Urinary bladder (tissue), 4 donors: ENCODE data around the gene ASB15. TPM values are rescaled to one million over a fixed set of nuclear protein-coding genes. Genes with fewer than 3 reads are reported as not detected.

Experiments
- DNase-seq: peaks from one replicate; pipeline ENCODE4 v3.0.0-alpha.2; 2015; ENCODE audit errors: extremely low spot score
- H3K27ac ChIP-seq: one replicate; pipeline ENCODE4 v1.5.1; 2013; ENCODE audit warnings: low read depth, mild to moderate bottlenecking, moderate library complexity
- H3K36me3 ChIP-seq: one replicate; pipeline ENCODE4 v1.6.1; 2013; ENCODE audit warnings: mild to moderate bottlenecking, moderate library complexity; ENCODE audit not compliant: insufficient read depth
- H3K4me1 ChIP-seq: one replicate; pipeline ENCODE4 v1.6.1; 2013; ENCODE audit warnings: mild to moderate bottlenecking, moderate library complexity; ENCODE audit not compliant: insufficient read depth
- H3K4me3 ChIP-seq: one replicate; pipeline ENCODE4 v1.5.1; 2013; ENCODE audit warnings: low read depth, low read length
- WGBS: extraction: QIAGEN DNeasy Blood & Tissue Kit; methylation state at CpG from one replicate; pipeline ENCODE4 v1.1.7; 2013; 5-methylcytosine and 5-hydroxymethylcytosine counted together
- polyA plus RNA-seq: library from polyadenylated mRNA; stranded (reverse); fragments of 200-250 nt; gene quantifications from one replicate; pipeline ENCODE4 v1.2.3, GENCODE V29; 2013
- total RNA-seq: library from RNA; depleted of rRNA; stranded (reverse); fragments of >200 nt; gene quantifications from one replicate; pipeline ENCODE4 v1.2.3, GENCODE V29; 2014
- donor health status: healthy with polysubstance abuse.
- donor health status: healthy.

ASB15 gene
- total and polyA plus RNA-seq, 2 donors = 0.11 TPM; not detected in 1

GRCh38 chr7:123608991-123609882 is 7.6 kb downstream of the ASB15 start:
- Histone ChIP-seq H3K36me3 (no peaks in the 10 kb centered on the region), H3K4me3 (no peak overlapping the region), H3K27ac (no peak overlapping the region), H3K4me1 (no peaks in the 10 kb centered on the region)
- no peak for DNase-seq
- 87% methylated on average over 5 of the region's 5 CpGs for WGBS

- H3K4me1 ChIP-seq = no peaks in the 10 kb centered on the region
- H3K4me3 ChIP-seq = no peak overlapping the region
- WGBS = 73% methylated on average over 2 of the region's 2 CpGs
- no peak overlapping the region for H3K27ac ChIP-seq
- DNase-seq = no peak
- H3K36me3 ChIP-seq = no peaks in the 10 kb centered on the region
These were observed 8.2 kb downstream of the ASB15 start for GRCh38 chr7:123609883-123610239.

- no peak overlapping the region for H3K4me3 ChIP-seq
- no peak for DNase-seq
- H3K27ac ChIP-seq = no peak overlapping the region
- H3K36me3 ChIP-seq = no peaks in the 10 kb centered on the region
- H3K4me1 ChIP-seq = no peaks in the 10 kb centered on the region
These were observed 10.4 kb downstream of the ASB15 start for GRCh38 chr7:123612024-123612423.

GRCh38 chr7:123615344-123615743 is 13.7 kb downstream of the ASB15 start:
- no peaks in the 10 kb centered on the region for H3K4me1 ChIP-seq
- DNase-seq = no peak
- H3K4me3 ChIP-seq = no peak overlapping the region
- H3K36me3 ChIP-seq = no peaks in the 10 kb centered on the region
- H3K27ac ChIP-seq = no peak overlapping the region
- 30% methylated on average over 2 of the region's 2 CpGs for WGBS

GRCh38 chr7:123616223-123616622 is 14.6 kb downstream of the ASB15 start:
- Histone ChIP-seq H3K36me3 (no peaks in the 10 kb centered on the region), H3K4me1 (no peaks in the 10 kb centered on the region), H3K4me3 (no peak overlapping the region), H3K27ac (no peak overlapping the region)
- DNase-seq = no peak

- no peaks in the 10 kb centered on the region for H3K36me3 ChIP-seq
- H3K27ac ChIP-seq = no peak overlapping the region
- 80% methylated on average over 4 of the region's 4 CpGs for WGBS
- DNase-seq = no peak
- no peaks in the 10 kb centered on the region for H3K4me1 ChIP-seq
- no peak overlapping the region for H3K4me3 ChIP-seq
These were observed 20.1 kb downstream of the ASB15 start for GRCh38 chr7:123621707-123622106.

- H3K36me3 ChIP-seq = no peaks in the 10 kb centered on the region
- H3K4me3 ChIP-seq = no peak overlapping the region
- H3K27ac ChIP-seq = no peak overlapping the region
- DNase-seq = no peak
- 82% methylated on average over 6 of the region's 6 CpGs for WGBS
- H3K4me1 ChIP-seq = no peaks in the 10 kb centered on the region
These were observed 21.2 kb downstream of the ASB15 start for GRCh38 chr7:123622660-123623386.

GRCh38 chr7:123624527-123625183 is 23.0 kb downstream of the ASB15 start:
- no peak for DNase-seq
- H3K27ac ChIP-seq = no peak overlapping the region
- WGBS = 68% methylated on average over 12 of the region's 12 CpGs
- H3K4me1 ChIP-seq = no peaks in the 10 kb centered on the region
- no peak overlapping the region for H3K4me3 ChIP-seq
- no peaks in the 10 kb centered on the region for H3K36me3 ChIP-seq

GRCh38 chr7:123625254-123625653 is 23.6 kb downstream of the ASB15 start:
- H3K27ac ChIP-seq = no peak overlapping the region
- no peak for DNase-seq
- H3K36me3 ChIP-seq = no peaks in the 10 kb centered on the region
- no peaks in the 10 kb centered on the region for H3K4me1 ChIP-seq
- 61% methylated on average over 2 of the region's 2 CpGs for WGBS
- no peak overlapping the region for H3K4me3 ChIP-seq

GRCh38 chr7:123627851-123628250 is 26.2 kb downstream of the ASB15 start:
- H3K4me3 ChIP-seq = no peak overlapping the region
- no peak overlapping the region for H3K27ac ChIP-seq
- H3K4me1 ChIP-seq = no peaks in the 10 kb centered on the region
- no peak for DNase-seq
- 90% methylated on average over 2 of the region's 2 CpGs for WGBS
- no peaks in the 10 kb centered on the region for H3K36me3 ChIP-seq

- no peaks in the 10 kb centered on the region for H3K36me3 ChIP-seq
- no peak for DNase-seq
- H3K4me3 ChIP-seq = no peak overlapping the region
- 92% methylated on average over 5 of the region's 5 CpGs for WGBS
- H3K4me1 ChIP-seq = no peaks in the 10 kb centered on the region
- no peak overlapping the region for H3K27ac ChIP-seq
These were observed 27.2 kb downstream of the ASB15 start for GRCh38 chr7:123628829-123629228.

GRCh38 chr7:123629281-123629680 is 27.7 kb downstream of the ASB15 start:
- no peak overlapping the region for H3K4me3 ChIP-seq
- WGBS = 79% methylated on average over 1 of the region's 1 CpG
- no peaks in the 10 kb centered on the region for H3K36me3 ChIP-seq
- no peak overlapping the region for H3K27ac ChIP-seq
- DNase-seq = no peak
- H3K4me1 ChIP-seq = no peaks in the 10 kb centered on the region

GRCh38 chr7:123632808-123633207 is 31.2 kb downstream of the ASB15 start:
- Histone ChIP-seq H3K4me1 (no peaks in the 10 kb centered on the region), H3K4me3 (no peak overlapping the region), H3K27ac (no peak overlapping the region), H3K36me3 (no peaks in the 10 kb centered on the region)
- DNase-seq = no peak
- WGBS = 81% methylated on average over 2 of the region's 2 CpGs

- no peak overlapping the region for H3K27ac ChIP-seq
- H3K4me1 ChIP-seq = no peaks in the 10 kb centered on the region
- H3K4me3 ChIP-seq = no peak overlapping the region
- no peaks in the 10 kb centered on the region for H3K36me3 ChIP-seq
- DNase-seq = no peak
- WGBS = 66% methylated on average over 7 of the region's 7 CpGs
These were observed 31.9 kb downstream of the ASB15 start for GRCh38 chr7:123633553-123633952.
